ENCODE data around the gene PRR18. TPM values are rescaled to one million over a fixed set of nuclear protein-coding genes. Genes with fewer than 3 reads are reported as not detected.

The PRR18 gene
- total RNA-seq, 4 donors from 2014 or later, result not detected

GRCh38 chr6:166338854-166339253 is 30.7 kb upstream of the PRR18 start:
- H3K36me3 ChIP-seq, result no peaks in the 10 kb centered on the region
- H3K27me3 ChIP-seq, result no peaks in the 10 kb centered on the region
- H3K27ac ChIP-seq, result no peak overlapping the region
- DNase-seq, result no peak
- H3K4me1 ChIP-seq, result peaks cover 12 to 13% of the 10 kb centered on the region in 2 donors
- H3K9me3 ChIP-seq, result no peaks in the 10 kb centered on the region
- H3K4me3 ChIP-seq, result no peak overlapping the region
- intact Hi-C loops (cut with DNase I; ENCODE audit: low total_unique reads), result no loop called here
- no peak for TF ChIP-seq POLR2A (IDR thresholded peaks at IDR 0.05)
- TF ChIP-seq CTCF (IDR thresholded peaks at IDR 0.05), result no peak

- Histone ChIP-seq H3K36me3 (no peaks in the 10 kb centered on the region), H3K9me3 (no peaks in the 10 kb centered on the region), H3K4me1 (peaks cover 12 to 13% of the 10 kb centered on the region in 2 donors), H3K27me3 (no peaks in the 10 kb centered on the region), H3K27ac (no peak overlapping the region), H3K4me3 (no peak overlapping the region)
- DNase-seq, result no peak
- intact Hi-C loops (cut with DNase I; ENCODE audit: low total_unique reads), result no loop called here
- TF ChIP-seq CTCF (IDR thresholded peaks at IDR 0.05), result no peak
- TF ChIP-seq POLR2A (IDR thresholded peaks at IDR 0.05), result no peak
Observed at GRCh38 chr6:166336847-166337246, 28.7 kb upstream of the PRR18 start.

GRCh38 chr6:166335378-166336302 is 27.4 kb upstream of the PRR18 start:
- H3K36me3 ChIP-seq, result no peaks in the 10 kb centered on the region
- no peaks in the 10 kb centered on the region for H3K27me3 ChIP-seq
- H3K4me1 ChIP-seq, result peaks cover 6 to 11% of the 10 kb centered on the region in 2 donors
- H3K27ac ChIP-seq, result no peak overlapping the region
- DNase-seq, result no peak
- intact Hi-C loops (cut with DNase I; ENCODE audit: low total_unique reads), result no loop called here
- H3K4me3 ChIP-seq, result no peak overlapping the region
- H3K9me3 ChIP-seq, result no peaks in the 10 kb centered on the region
- TF ChIP-seq CTCF (IDR thresholded peaks at IDR 0.05) (no peak), POLR2A (IDR thresholded peaks at IDR 0.05) (no peak)

GRCh38 chr6:166334878-166335277 is 26.7 kb upstream of the PRR18 start:
- H3K4me1 ChIP-seq, result peaks cover 0 to 4% of the 10 kb centered on the region in 2 donors
- TF ChIP-seq POLR2A (IDR thresholded peaks at IDR 0.05) (no peak), CTCF (IDR thresholded peaks at IDR 0.05) (no peak)

More at GRCh38 chr6:166334878-166335277, 26.7 kb upstream of the PRR18 start:
- intact Hi-C loops (cut with DNase I; ENCODE audit: low total_unique reads), result no loop called here
- H3K9me3 ChIP-seq, result no peaks in the 10 kb centered on the region
- no peaks in the 10 kb centered on the region for H3K36me3 ChIP-seq
- no peak overlapping the region for H3K4me3 ChIP-seq
- H3K27me3 ChIP-seq, result no peaks in the 10 kb centered on the region
- no peak overlapping the region for H3K27ac ChIP-seq
- DNase-seq, result no peak
